ENCODE results near the gene FARP1. TPM values are rescaled to one million over a fixed set of nuclear protein-coding genes. Genes with fewer than 3 reads are reported as not detected.

FARP1 gene
- total RNA-seq, 4 donors from 2014 or later: 13.7 to 38.9 (median 30.2) TPM

DNA sequence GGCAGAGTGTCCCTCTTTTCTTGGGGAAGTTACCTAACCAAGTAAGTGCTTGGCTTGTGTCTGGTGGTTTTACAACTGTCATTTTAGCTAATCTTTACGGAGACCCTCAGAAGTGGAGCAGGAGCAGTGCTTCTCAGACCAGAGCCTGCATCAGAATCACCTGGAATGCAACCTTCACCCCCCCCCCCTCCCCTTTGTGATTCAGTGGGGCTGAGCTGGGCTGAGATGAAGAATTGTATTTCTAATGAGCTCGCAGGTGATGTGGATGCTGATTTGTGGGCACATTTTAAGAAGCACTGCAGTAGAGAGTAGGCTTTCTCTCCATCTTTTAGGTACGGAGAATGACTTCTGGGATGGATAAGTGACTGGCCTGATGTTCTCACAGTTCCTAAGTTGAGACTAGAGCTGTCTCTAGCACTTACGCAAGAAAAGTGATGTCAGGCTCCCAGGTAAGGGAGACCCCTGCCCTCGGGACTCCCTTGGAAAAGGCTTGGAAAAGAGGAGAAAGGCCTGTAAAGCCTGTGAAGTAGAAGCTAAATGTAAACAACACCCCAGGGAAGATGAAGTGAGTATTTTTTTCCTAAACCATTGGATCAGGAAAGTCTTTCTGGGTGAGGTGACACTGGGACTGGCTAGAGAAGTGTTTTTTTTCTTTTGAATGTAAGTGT, 57.5 kb downstream of the FARP1 start:
- no peak for DNase-seq (ENCODE audit: low spot score)
- TF ChIP-seq, protein P1, sequence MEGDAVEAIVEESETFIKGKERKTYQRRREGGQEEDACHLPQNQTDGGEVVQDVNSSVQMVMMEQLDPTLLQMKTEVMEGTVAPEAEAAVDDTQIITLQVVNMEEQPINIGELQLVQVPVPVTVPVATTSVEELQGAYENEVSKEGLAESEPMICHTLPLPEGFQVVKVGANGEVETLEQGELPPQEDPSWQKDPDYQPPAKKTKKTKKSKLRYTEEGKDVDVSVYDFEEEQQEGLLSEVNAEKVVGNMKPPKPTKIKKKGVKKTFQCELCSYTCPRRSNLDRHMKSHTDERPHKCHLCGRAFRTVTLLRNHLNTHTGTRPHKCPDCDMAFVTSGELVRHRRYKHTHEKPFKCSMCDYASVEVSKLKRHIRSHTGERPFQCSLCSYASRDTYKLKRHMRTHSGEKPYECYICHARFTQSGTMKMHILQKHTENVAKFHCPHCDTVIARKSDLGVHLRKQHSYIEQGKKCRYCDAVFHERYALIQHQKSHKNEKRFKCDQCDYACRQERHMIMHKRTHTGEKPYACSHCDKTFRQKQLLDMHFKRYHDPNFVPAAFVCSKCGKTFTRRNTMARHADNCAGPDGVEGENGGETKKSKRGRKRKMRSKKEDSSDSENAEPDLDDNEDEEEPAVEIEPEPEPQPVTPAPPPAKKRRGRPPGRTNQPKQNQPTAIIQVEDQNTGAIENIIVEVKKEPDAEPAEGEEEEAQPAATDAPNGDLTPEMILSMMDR (IDR thresholded peaks at IDR 0.05): no peak
- no peak for ATAC-seq (ENCODE audit: low FRiP score)

DNA sequence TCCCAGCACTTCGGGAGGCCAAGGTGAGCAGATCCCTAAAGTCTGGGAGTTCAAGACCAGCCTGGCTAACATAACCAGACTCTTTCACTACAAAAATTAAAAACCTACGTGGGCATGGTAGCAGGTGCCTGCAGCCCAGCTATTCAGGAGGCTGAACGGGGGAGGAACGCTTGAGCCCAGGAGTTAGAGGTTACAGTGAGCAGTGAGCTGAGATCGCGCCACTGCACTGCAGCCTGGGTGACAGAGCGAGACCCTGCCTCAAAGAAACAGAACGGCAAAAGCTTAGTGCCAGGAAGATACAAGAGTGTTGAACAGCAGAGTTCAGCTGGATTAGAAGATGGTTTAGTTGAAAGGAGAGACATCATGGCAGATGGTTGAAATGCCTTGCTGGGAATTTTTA, 58.3 kb downstream of the FARP1 start:
- TF ChIP-seq, protein P1 (IDR thresholded peaks at IDR 0.05): no peak
- no peak for DNase-seq (ENCODE audit: low spot score)
- no peak for ATAC-seq (ENCODE audit: low FRiP score)

DNA sequence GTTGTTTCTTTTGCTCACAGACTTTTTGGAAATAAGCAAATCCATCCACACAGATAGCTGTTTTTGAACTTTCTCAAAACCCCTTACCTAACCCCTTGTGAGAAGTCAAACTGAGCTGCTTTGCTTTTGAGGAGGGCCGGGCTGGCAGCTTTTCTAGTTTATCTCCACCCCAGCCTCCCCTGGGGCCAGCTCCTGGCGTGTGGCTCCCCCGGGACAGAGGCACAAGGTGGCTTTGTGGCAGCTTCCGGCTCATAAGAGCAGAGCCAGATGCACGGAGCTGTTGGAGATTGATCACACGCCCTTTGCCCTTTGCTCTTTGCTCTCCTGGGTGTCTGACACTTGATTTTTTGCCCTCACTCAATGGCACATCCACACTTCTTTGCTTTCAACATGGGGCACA, 59.1 kb downstream of the FARP1 start:
- TF ChIP-seq, protein P1 (IDR thresholded peaks at IDR 0.05): no peak
- DNase-seq (ENCODE audit: low spot score) (no peak), ATAC-seq (ENCODE audit: low FRiP score) (no peak)

DNA sequence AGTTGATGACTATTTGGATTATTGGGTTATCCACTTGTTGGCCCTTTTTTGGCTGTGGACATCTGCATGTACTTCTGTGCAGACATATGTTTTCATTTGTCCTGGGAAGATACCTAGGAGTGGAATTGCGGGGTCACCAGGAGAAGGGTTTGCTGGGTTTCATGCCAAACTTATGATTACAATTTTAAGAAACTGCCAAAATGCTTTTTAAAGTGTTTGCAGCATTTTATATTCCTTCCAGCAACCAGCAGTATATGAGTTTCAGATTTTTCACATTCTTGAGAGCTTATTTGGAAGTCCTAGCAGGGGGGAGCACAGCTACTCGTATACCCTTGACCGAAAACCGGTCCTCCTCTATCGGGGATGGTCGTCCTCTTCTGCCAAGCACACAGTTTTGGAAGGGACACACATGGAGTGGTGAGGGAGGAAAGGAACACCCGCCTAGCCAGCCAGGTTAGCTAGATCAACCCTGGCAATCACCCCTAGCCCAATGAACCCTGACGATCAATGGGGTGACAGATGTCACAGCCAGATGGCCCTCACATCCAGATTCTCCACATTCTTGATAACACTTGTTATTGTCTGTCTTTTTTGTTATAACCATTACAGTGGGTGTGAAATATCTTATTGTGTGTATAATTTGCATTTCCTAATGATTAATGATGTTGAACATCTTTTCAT, 60.9 kb downstream of the FARP1 start:
- ATAC-seq (ENCODE audit: low FRiP score): no peak
- TF ChIP-seq, protein P1 (IDR thresholded peaks at IDR 0.05): no peak
- DNase-seq (ENCODE audit: low spot score): no peak

DNA sequence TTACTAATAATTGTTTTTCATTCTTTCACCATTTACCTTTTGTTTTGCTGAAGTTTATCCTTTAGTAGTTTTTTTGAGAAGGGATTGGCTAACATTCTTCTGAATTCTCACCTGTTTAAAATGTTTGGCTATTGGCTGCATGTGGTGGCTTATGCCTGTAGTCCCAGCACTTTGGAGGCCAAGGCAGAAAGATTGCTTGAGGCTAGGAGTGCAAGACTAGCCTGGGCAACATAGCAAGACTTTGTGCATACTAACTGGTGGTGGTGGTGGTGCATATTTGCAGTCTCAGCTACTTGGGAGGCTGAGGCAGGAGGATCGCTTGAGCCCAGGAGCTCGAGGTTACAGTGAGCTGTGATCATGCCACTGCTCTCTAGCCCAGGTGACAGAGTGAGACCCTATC, 61.7 kb downstream of the FARP1 start:
- TF ChIP-seq, protein P1 (IDR thresholded peaks at IDR 0.05): no peak
- ATAC-seq (ENCODE audit: low FRiP score): no peak
- no peak for DNase-seq (ENCODE audit: low spot score)

DNA sequence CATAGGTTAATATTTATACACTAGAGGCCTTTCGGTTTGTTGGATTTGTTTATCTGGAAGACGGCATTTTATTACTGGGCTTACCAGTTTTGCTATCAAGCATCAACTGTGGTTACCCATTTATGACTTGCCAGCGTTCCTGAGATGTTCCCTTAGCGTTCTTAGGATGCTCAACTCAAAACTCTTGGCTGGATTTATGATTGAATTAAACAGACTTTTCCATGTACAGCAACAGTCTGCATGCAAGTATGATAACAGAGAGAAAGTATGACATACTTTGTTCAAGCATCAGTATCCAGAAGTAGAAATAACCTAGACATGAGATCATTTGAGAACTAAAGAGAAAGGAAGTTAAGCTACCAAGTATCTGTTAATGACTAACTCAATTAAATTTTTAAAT, 64.1 kb downstream of the FARP1 start:
- no peak for ATAC-seq (ENCODE audit: low FRiP score)
- TF ChIP-seq, protein P1 (IDR thresholded peaks at IDR 0.05): no peak

DNA sequence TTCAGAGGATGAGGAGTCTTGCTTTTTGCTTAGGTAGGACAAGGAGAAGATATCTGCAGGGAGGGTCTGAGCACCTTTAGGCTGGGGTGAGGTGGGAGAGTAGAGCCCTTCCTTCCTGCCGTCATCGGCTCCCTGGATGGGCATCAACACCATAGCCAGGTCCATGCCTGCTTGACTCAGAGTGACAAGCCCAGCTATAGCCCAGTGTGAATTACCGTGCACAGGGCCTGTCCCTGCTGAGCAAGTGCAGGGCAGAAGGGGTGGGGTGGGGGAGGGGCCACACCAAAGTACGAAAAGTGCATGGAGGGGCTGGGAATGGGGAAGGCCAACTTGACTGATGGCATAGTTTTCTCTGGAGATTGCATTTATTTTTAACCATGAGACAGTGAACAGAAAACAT, 64.5 kb downstream of the FARP1 start:
- DNase-seq (ENCODE audit: low spot score) (no peak), ATAC-seq (ENCODE audit: low FRiP score) (no peak)
- TF ChIP-seq, protein P1 (IDR thresholded peaks at IDR 0.05): no peak

More for the DNA sequence above, 64.1 kb downstream of the FARP1 start:
- no peak for DNase-seq (ENCODE audit: low spot score)

Data from omental fat pad (tissue), 4 donors.